NCI-H1417 treated with DMSO at 0.1 percent for 48 hours (cell line): ENCODE results near the gene SPRN.
"Not testable (repeated sequence)": the region's sequence is repeated elsewhere in the genome, so short reads cannot be mapped to it uniquely, and the experiment has no call there.

Experiments
- DNase-seq: peaks from one replicate; lab custom pipeline; 2025; lab: John Stamatoyannopoulos, UW

Gene SPRN

GRCh38 chr10:133456041-133456951 lies 31.9 kb upstream of the SPRN start:
- DNase-seq: no peak

DNA sequence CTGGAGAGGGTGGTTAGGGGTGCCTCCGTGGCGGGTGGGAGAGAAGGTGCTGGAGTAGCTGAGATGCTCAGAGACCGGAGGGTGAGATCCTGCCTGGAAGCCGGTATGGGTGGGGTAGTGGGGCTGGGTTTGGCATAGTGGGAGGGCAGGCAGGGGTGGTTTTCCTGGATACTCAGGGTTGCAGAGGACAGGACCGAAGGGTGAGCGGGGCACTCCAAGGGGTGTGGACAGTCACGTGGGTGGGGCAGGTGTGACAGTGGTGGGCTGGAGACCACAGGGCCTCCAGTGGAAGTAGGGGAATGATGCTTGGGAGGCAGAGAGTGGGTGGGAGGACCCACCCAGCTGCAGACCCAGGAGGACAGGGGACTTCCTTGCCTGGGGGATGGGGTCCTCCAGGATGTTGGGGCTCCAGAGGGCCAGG lies 31.2 kb upstream of the SPRN start:
- DNase-seq: no peak

DNA sequence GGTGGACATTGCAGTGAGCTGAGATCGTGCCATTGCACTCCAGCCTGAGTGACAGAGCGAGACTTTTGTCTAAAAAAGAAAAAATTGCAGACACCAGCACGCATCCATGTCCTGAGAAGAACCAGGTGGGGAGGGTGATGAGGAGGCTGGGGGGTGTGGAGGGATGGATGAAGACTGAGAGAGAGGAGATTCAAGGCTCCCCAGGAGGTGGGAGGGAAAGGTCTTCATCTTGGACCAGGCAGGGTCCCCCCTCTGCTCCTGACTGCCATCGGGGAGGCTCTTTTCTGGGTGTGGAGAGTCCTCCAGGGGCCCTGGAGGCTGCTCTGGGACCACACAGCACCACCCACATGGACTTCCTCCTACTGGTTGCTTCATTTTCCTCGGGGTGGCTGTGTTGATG lies 30.8 kb upstream of the SPRN start:
- no peak for DNase-seq

- no peak for DNase-seq
These were observed 29.9 kb upstream of the SPRN start for GRCh38 chr10:133454204-133454893.

- DNase-seq: no peak
These were observed 29.2 kb upstream of the SPRN start, which contains the start of gene SCART1 for GRCh38 chr10:133453516-133454203. Gene SCART1, plus strand, starts transcription at chr10:133453945. Its CDS starts 53 bp downstream, at chr10:133453998.

- DNase-seq: no peak
These were observed 28.0 kb upstream of the SPRN start for GRCh38 chr10:133452453-133452852.

DNA sequence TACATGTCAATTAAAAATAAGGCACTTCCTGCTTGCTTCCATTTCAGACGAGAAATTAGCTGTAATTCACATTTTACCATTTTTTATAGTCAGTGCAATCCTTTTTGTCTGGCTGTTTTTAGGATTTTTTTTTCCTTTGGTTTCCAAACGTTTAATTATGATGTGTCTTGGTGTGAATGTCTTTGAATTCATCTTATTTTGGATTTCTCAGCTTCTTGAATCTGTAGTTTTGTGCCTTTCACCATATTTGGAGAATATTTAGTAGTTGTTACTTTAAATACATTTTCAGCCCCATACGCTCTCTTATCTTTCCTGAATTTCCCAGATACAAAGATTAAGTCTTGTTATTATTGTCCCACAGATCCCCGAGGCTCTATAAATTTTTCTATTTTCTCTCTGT lies 26.9 kb upstream of the SPRN start:
- DNase-seq: no peak

DNA sequence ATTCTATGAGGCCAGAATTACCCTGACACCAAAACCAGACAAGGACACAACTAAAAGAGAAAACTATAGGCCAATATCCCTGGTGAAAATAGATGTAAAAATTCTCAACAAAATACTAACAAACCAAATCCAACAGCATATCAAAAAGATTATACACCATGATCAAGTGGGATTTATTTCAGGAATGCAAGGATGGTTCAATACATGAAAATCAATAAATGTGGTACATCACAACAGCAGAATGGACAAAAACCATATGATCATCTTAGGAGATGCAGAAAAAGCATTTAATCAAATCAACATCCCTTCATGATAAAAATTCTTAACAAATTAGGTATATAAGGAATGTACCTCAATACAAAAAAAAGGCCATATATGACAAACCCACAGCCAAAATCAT lies 23.7 kb upstream of the SPRN start:
- no peak for DNase-seq

GRCh38 chr10:133446979-133447378 lies 22.6 kb upstream of the SPRN start:
- DNase-seq: no peak

DNA sequence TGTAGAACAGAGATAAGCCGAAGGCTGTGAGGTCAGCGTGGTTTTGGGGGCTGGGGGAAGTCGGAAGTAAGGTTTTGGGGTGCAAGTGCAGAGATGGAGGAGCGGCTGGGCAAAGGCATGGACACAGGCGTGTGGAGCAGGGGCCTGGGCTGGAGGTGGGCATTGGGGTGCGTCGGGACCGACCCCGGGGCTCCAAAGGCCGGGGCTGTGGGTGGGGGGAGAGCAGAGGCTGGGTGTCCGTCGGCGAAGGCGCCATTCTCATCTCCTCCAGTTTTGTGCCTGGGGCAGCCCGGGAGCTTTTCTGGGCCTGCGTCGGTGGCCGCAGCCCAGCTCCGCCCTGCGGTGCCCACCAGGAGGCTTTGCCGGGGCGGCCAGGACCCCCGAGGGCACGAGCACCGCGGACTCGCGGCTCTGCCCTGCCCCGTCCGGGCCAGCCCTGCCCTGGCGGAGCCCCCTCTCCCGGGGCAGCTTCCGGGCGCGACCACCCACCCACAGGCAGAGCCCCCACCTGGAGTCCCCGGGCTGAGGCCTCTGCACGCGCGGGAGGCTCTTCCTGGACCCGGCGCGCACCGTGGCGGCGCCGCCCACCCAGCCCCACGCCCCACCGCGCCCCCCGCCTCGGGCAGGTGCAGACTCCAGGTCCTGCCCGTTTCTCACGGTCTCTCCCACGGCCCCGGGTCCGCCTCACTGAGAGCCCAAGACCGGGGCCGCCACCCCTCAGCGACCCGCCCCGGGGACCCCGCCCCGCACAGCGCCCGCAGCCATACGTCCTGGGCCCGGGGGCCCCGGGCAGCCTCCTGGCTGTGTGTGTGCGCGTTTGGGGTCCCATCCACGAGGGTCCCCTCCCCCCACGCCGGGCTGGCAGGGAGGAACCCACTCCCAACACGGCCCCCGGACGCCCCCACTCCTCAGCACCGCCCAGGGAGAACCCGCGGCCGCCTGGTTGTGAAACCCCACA lies 21.6 kb upstream of the SPRN start:
- no peak for DNase-seq

DNA sequence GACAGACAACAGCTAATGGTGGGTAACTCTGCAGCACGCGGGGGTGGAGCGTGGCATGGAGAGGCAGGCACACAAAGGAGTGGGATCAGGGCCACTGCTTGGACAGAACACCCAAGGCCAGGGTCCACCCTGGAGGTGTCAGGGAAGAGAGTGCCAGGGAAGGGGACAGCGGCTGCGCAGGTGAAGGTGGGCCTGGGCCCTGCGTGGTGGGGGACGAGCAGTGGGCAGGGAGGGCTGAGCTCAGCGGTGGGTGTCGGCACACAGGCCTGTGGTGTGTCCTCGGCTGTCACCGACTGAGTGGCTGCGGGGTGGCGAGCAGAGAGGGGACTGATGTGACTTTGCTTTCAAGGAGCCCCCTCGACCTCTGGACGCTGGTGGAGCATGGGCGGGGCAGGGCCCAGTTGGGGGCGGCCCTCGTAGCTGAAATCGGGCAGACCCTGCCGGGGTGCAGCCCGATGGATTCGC lies 20.9 kb upstream of the SPRN start:
- no peak for DNase-seq

DNA sequence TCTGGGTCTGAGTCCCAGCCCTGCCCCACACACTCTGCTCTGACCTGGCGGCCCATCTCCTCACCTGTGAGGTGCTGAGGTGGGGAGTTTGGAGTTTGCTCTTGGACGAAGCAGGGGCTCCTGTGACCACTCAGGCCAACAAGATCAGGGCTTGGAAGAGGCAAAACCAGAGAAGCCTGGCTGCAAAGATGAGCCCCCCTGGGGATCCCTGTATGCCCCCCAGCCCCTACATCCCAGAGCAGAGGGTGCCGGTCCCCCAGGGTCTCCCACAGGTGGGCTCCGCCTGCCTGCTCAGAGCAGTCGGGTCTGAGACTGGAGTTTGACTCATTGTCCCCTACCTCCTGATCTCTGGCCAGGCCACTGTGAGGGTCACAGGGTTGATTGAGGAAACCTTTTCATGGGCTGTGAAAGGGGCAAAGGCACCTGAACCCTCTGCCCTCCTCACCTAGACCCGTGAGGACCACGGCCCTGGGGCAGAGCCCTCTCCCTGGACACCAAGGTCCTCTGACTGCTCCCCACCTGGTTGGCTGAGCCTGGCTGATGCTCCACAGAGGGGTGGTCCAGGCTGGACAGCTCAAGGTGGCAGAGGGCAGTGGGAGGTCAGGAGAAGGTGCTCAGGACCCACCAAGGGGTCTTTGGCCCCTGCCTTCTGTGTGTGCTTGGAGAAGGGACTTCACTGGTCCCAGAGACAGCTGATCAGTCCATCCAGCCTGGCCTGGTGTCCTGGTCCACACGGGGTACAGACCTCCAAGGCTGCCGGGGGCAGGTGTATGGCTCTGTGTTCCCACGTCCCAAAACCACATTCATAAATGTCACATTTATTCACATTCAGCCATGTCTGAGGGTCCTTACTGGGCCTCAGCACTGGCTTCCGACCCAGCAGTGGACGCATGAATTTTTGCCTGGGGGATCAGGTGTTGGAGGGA lies 20.2 kb upstream of the SPRN start:
- no peak for DNase-seq

GRCh38 chr10:133442967-133443924 lies 18.8 kb upstream of the SPRN start:
- DNase-seq: no peak

DNA sequence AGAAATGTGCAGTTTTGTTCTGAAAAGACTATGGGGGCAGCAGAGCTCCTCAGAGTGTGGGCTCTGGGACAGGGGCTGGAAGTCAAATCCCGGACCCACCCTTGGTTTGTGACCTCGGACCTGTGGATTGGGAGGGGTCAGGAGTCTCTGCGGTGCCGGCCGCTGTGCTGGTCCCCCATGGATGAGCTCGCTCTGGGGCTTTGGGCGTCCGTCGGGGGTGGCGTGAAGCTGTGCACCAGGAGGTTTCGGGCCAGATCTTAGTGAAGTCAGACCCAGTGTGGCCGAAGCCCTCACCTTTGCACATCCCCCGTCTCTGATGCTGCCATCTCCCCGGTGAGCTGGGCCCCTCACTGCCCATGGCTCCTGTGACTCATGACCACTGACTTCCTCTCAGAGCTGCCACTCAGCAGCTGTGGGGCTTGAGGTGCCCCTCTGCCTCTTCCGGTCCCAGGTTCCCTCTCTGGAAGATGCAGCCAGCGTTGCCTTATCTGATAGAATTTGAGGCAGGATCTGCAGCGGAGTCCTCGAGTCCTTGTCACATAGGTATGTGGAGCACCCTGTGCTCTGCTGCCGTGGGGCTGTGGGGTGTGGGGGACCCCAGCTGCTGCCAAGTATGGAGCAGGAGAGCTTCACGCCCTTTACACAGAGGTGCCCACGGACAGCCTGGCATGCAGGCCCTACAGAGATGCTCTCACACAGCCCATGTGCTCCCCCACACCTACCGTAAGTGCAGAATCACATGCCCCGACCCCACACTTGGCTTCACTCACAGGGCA lies 18.0 kb upstream of the SPRN start:
- DNase-seq: no peak

- no peak for DNase-seq
These were observed 17.4 kb upstream of the SPRN start for GRCh38 chr10:133441780-133442179.

DNA sequence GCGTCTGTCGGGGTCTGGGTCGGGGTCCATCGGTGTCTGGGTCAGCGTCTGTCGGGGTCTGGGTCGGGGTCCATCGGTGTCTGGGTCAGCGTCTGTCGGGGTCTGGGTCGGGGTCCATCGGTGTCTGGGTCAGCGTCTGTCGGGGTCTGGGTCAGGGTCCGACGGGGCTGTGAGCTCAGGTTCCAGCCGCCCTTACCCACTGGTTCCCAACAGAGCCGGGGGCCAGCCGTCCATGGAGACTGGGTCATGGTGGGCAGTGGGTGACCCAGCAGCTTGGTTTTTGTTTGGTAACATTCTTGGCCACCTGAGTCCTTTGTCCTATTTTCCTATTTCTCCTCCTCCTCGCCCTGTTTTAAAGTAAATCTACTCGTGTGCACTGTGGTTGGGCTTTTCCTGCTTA lies 16.9 kb upstream of the SPRN start:
- not testable (repeated sequence) for DNase-seq

GRCh38 chr10:133440633-133441285 lies 16.3 kb upstream of the SPRN start:
- no peak for DNase-seq
